GM20000 (cell line): Measurements from ENCODE around the gene TRHDE.

Experiments
- DNase-seq: peaks from one replicate; pipeline ENCODE4 v3.0.0; 2012; ENCODE audit warnings: low spot score
- TF ChIP-seq, protein P1 (sequence below): IDR thresholded peaks from 2 replicates; pipeline ENCODE4 v1.5.1; 2012; ENCODE audit warnings: mild to moderate bottlenecking, control low read depth; ENCODE audit errors: extremely low read depth, missing control alignments

TRHDE gene

GRCh38 chr12:72578327-72578726 lies 306.2 kb downstream of the TRHDE start:
- no peak for DNase-seq
- TF ChIP-seq, protein P1, sequence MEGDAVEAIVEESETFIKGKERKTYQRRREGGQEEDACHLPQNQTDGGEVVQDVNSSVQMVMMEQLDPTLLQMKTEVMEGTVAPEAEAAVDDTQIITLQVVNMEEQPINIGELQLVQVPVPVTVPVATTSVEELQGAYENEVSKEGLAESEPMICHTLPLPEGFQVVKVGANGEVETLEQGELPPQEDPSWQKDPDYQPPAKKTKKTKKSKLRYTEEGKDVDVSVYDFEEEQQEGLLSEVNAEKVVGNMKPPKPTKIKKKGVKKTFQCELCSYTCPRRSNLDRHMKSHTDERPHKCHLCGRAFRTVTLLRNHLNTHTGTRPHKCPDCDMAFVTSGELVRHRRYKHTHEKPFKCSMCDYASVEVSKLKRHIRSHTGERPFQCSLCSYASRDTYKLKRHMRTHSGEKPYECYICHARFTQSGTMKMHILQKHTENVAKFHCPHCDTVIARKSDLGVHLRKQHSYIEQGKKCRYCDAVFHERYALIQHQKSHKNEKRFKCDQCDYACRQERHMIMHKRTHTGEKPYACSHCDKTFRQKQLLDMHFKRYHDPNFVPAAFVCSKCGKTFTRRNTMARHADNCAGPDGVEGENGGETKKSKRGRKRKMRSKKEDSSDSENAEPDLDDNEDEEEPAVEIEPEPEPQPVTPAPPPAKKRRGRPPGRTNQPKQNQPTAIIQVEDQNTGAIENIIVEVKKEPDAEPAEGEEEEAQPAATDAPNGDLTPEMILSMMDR = no peak

DNA sequence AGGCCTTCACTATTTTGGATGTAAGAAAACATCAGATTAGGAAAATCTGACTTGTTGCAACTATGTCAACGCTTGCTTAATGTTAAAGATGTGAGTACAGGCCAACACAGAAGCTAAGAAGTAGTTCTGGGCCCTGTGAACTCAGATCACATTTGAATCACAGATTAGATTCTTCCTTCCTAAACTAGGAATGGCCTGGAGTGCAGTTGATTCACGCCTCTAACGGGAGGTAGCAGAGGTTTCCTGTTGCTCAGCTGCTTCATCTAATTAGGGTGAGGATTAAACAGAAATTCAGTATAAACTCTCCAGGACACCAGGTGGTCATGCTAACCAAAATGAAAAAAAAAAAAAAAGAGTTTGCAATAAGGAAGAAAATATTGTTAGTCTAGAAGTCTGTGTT lies 314.3 kb downstream of the TRHDE start:
- TF ChIP-seq, protein P1 = no peak
- no peak for DNase-seq

GRCh38 chr12:72602581-72602980 lies 330.4 kb downstream of the TRHDE start:
- TF ChIP-seq, protein P1 = no peak
- no peak for DNase-seq

GRCh38 chr12:72605975-72606374 lies 333.8 kb downstream of the TRHDE start:
- TF ChIP-seq, protein P1 = no peak
- no peak for DNase-seq

DNA sequence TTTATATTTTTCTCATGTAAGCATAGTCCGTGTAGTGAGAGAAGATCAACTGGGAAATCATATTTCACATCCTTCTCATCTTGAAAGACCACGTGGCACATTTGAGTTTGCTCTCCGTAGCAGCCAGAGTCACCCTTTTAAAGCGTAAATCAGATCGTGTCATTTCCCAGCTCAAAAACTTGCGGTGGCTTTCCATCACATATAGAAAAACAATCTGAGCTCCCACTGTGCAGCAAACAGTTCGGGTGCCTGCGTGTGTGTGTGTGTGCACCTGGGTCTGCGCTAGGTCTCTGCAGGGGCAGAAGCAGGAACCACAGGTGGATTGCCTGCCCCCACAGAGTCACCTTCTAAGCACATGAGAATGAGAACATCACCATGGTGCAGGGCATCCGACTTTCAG lies 338.2 kb downstream of the TRHDE start:
- DNase-seq = no peak
- TF ChIP-seq, protein P1 = no peak

DNA sequence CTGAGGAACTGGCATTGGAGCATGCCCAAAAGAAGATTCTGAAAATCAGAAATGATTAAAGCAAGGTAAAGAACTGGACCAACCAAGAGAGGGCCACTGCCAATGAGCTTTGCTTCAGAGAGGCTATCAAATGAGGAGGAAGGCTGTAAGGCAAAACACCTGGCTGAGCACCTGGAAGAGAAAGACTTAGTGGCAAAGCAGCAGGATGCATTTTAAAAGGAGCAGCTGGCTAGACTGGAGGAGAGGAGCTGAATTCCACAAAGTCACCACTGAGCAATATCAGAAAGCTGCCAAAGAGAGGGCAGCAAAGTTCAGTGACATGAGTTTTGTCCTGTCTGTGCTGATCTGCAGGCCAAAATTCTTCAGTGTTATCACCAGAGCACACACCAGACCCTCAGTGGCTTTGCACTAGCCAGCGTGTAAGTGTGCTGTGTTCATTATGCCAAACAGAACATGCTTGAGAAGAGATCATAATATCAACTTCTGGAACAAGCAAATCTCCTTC lies 338.7 kb downstream of the TRHDE start:
- DNase-seq = no peak
- TF ChIP-seq, protein P1 = no peak

- DNase-seq = no peak
- TF ChIP-seq, protein P1 = no peak
These were observed 340.0 kb downstream of the TRHDE start for GRCh38 chr12:72612171-72612570.
